GM18951 (cell line): ENCODE measurements around the gene MYO3B.
"Not testable (repeated sequence)": the region's sequence is repeated elsewhere in the genome, so short reads cannot be mapped to it uniquely, and the experiment has no call there.

Experiments used
- POLR2A ChIP-seq: IDR thresholded peaks from 4 replicates; pipeline ENCODE4 v1.6.1; 2011; ENCODE audit warnings: mild to moderate bottlenecking; ENCODE audit not compliant: insufficient read length, insufficient read depth; ENCODE audit errors: extremely low read depth
- in situ Hi-C: fragments of 300-500 bp; cut with MboI; formaldehyde crosslinking; loops from one replicate; pipeline ENCODE4 v1.12.0; 2022; ENCODE audit warnings: low sequenced_read_pairs, mixed read lengths, inconsistent platforms; ENCODE audit not compliant: unreplicated experiment

The MYO3B gene

DNA sequence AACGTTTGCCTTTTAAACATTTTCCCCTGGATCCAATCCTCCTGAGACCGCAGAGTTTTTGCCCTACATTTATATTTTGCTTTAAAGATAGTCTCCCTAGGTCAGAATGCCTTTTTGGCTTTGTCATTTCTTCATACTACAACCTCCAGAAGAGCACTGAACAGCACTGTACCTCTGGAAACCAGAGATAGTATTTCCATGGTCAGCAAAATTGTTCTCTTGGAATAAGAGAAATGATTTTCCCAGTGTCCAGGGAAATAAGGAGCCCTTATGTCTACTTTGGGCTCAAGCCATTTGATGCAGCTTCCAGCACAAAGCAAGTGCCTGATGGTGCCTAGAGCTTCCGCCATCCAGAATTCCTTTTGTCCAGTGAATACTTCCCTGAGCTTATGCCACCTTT lies 461.7 kb downstream of the MYO3B start:
- in situ Hi-C loops, result no loop called here
- TF ChIP-seq POLR2A, result no peak

- in situ Hi-C loops, result no loop called here
Measured at GRCh38 chr2:170641961-170642360, 464.0 kb downstream of the MYO3B start.

GRCh38 chr2:170643346-170643745 lies 465.4 kb downstream of the MYO3B start:
- in situ Hi-C loops, result no loop called here
- no peak for TF ChIP-seq POLR2A

More at GRCh38 chr2:170641961-170642360, 464.0 kb downstream of the MYO3B start:
- no peak for TF ChIP-seq POLR2A

DNA sequence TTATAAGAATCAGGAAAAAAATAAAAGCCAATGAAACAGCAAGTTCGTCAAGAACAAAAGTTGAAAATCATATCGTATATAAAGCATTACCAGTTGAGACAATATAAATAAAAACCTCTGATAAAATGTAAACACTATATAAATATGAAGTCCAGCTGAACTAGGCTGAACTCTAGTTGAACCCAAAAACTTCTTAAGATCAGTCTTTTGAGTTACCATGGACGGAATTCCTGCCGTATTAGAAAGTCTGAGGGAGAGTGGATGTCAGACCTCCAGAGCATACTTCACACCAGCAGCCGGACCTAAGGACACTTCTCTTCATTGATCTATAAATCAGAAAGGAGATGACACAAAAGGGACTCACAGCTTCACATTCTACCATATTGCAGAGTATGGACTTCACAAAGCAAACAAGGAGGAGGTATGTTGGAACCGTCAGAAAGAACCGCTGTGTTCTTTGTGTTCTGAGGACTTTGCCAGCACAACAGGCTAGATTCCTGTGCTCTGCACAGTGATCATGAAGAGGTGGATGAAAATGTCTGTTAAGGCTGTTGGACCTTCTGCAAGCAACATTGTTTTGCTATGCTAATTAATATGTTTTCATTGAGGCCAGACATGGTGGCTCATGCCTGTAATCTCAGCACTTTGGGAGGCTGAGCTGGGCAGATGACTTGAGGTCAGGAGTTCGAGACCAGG lies 469.9 kb downstream of the MYO3B start:
- in situ Hi-C loops, result no loop called here
- TF ChIP-seq POLR2A, result no peak

GRCh38 chr2:170651624-170652325 lies 473.8 kb downstream of the MYO3B start:
- in situ Hi-C loops, result no loop called here
- no peak for TF ChIP-seq POLR2A

DNA sequence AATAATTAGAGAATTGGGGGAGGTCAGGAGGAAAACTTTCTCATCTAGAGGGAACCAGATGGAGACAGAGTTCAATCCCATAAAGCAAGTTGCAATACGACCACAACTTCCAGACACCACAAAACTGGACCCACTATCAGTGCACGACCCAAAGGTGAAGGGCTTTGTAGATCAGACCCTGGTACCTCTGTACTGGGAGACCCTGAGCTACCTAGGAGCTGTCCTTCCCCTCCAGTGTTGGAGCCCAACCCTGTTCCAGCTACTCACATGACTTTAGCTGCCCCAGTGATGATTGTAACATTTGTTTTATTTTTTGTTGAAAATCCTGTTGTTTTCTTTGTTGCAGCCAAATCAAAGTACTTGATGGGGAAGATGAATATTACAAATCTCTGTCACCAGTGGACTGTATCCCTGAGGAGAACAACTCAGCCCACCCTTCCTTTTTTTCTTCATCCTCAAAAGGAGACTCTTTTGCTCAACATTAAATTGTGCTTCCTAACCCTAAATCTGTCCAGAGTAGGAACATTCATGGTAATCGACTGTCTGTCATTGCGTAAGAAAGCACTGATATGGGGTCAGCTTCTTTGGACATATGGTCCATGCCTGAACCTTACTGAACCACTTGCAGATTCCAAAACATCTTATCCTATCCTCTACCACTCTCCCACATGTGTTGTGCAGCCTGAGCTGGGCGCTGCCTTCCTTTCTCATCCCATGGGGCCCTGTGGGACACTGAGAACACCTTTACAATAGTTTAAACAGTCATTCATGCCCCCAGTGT lies 474.9 kb downstream of the MYO3B start:
- no peak for TF ChIP-seq POLR2A
- in situ Hi-C loops, result no loop called here

- in situ Hi-C loops, result no loop called here
- no peak for TF ChIP-seq POLR2A
Measured at GRCh38 chr2:170656669-170657068, 478.7 kb downstream of the MYO3B start.

DNA sequence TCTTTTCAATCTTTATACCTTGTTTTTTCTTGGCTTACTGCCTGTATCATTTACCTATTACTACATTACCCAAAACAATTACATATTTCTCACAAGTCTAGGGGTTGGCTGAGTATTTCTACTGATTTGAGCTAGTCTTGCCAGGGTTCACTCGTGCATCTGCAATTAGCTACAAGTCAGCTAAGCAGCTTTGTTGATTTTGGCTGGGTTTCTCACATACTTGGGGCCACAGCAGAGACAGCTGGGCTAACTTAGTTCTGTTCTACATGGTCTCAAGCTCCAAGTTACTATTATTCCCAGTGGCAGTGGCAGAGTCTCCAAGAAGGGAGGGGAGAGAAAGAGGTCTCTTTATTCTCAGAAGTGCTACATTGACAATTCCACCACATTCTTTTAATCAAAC lies 482.5 kb downstream of the MYO3B start:
- in situ Hi-C loops, result no loop called here
- TF ChIP-seq POLR2A, result no peak

DNA sequence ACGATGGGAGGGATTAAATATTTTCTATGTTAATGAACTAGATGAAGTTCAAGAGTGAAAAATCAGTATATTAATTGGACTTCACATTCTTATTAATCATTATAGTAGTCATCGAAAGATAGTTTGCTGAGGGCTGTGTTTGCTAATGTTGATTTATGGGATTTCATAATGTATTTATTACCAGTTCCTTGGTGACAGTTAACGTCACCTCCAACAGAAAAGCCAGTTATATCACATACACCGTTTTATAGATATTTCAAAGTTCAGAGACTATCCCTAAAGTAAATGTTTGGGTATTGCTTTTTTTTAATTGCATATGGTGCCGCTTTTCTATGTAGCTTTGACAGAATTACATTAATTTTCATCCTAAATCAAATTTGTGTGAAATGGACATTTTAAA lies 487.8 kb downstream of the MYO3B start:
- in situ Hi-C loops, result no loop called here
- no peak for TF ChIP-seq POLR2A

DNA sequence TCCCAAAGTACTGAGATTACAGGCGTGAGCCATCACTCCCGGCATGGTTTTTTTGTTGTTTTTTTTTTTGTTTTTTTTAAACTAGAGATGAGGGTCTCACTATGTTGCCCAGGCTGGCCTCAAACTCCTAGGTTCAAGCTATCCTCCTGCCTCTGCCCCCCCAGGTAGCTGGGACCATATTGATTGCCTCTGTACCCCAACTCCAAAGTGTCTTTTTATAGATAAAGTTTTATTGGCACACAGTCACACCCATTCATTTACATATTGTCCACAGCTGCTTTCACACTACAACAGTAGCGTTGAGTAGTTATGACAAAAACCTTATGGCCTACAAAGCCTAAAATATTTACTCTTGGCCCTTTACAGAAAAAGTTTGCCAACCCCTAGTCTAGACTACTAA lies 492.0 kb downstream of the MYO3B start:
- TF ChIP-seq POLR2A, result no peak
- in situ Hi-C loops, result no loop called here

- in situ Hi-C loops, result no loop called here
Measured at GRCh38 chr2:170670651-170671050, 492.7 kb downstream of the MYO3B start.

DNA sequence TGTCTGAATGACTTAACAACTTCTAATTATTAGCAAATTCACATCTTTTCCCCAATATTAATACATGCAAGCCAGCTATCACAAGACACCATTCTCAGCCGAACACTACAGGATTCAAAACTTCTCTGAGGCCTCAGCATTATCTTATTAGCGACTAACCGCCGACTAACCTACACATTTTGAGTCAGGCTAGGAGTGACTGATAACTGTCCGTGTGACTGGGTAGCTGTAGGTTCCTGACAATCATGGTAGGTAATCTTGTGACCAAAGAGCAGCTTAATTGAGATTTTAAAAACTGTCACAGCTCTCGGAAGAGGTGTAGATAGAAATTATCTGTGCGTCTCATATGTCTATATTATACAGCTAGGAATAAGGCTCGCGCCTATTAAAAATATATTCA lies 493.1 kb downstream of the MYO3B start:
- no peak for TF ChIP-seq POLR2A
- in situ Hi-C loops, result no loop called here

More at GRCh38 chr2:170670651-170671050, 492.7 kb downstream of the MYO3B start:
- TF ChIP-seq POLR2A, result no peak

DNA sequence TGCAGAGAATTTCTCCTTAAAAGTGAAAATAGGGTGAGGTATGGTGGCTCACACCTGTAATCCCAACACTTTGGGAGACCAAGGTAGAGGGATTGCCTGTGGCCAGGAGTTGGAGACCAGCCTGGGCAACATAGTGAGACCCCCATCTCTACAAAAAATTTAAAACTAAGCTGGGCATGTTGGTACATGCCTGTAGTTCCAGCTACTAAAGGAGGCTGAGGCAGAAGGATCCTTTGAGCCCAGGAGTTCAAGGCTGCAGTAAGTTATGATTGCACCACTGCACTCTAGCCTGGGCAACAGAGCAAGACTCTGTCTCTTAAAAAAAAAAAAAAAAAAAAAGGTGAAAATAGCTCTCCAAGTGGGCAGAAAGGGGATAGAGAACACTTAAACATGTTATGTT lies 496.3 kb downstream of the MYO3B start:
- in situ Hi-C loops, result not testable (repeated sequence)
